ENCODE measurements around the gene GART.

The GART gene

GRCh38 chr21:33561373-33561772, 19.5 kb upstream of the GART start:
- Mint-ChIP-seq H3K4me1 (peaks cover 36% of the 10 kb centered on the region), H3K9me3 (no peaks in the 10 kb centered on the region), H3K4me3 (no peak overlapping the region), H3K36me3 (peaks cover 99% of the 10 kb centered on the region), H3K27ac (peak overlapping the region; percentile 35)
- ATAC-seq (no peak), DNase-seq (ENCODE audit: low spot score in 2 of 2) (no peak)

GRCh38 chr21:33560965-33561364, 19.0 kb upstream of the GART start:
- H3K4me1 Mint-ChIP-seq = peaks cover 40% of the 10 kb centered on the region
- H3K27ac Mint-ChIP-seq = peak overlapping the region; percentile 35
- no peaks in the 10 kb centered on the region for H3K9me3 Mint-ChIP-seq
- no peak overlapping the region for H3K4me3 Mint-ChIP-seq
- DNase-seq (ENCODE audit: low spot score in 2 of 2) (no peak), ATAC-seq (no peak)
- peaks cover 99% of the 10 kb centered on the region for H3K36me3 Mint-ChIP-seq

GRCh38 chr21:33559813-33560212, 17.9 kb upstream of the GART start:
- Mint-ChIP-seq H3K36me3 (peaks cover 100% of the 10 kb centered on the region), H3K27ac (no peak overlapping the region), H3K4me1 (peaks cover 46% of the 10 kb centered on the region), H3K9me3 (no peaks in the 10 kb centered on the region), H3K4me3 (no peak overlapping the region)
- ATAC-seq (no peak), DNase-seq (ENCODE audit: low spot score in 2 of 2) (no peak)

GRCh38 chr21:33558777-33559421, 17.0 kb upstream of the GART start:
- Mint-ChIP-seq H3K4me1 (peaks cover 55% of the 10 kb centered on the region), H3K4me3 (no peak overlapping the region), H3K36me3 (peaks cover 100% of the 10 kb centered on the region), H3K27ac (no peak overlapping the region), H3K9me3 (no peaks in the 10 kb centered on the region)
- ATAC-seq (no peak), DNase-seq (ENCODE audit: low spot score in 2 of 2) (no peak)

- Mint-ChIP-seq H3K36me3 (peaks cover 100% of the 10 kb centered on the region), H3K9me3 (no peaks in the 10 kb centered on the region), H3K4me3 (no peak overlapping the region), H3K4me1 (peaks cover 57% of the 10 kb centered on the region), H3K27ac (no peak overlapping the region)
- DNase-seq (ENCODE audit: low spot score in 2 of 2) (no peak), ATAC-seq (no peak)
These were observed 15.5 kb upstream of the GART start for GRCh38 chr21:33557447-33557846.

GRCh38 chr21:33554982-33555344, 13.0 kb upstream of the GART start:
- Mint-ChIP-seq H3K27ac (peak overlapping the region; percentile 32), H3K4me1 (peaks cover 44% of the 10 kb centered on the region), H3K4me3 (no peak overlapping the region), H3K9me3 (no peaks in the 10 kb centered on the region), H3K36me3 (peaks cover 99% of the 10 kb centered on the region)
- no peak for ATAC-seq
- DNase-seq (ENCODE audit: low spot score in 2 of 2) = no peak

GRCh38 chr21:33554236-33554981, 12.5 kb upstream of the GART start:
- DNase-seq (ENCODE audit: low spot score in 2 of 2) = no peak
- Mint-ChIP-seq H3K36me3 (peaks cover 99% of the 10 kb centered on the region), H3K4me1 (peaks cover 47% of the 10 kb centered on the region), H3K27ac (peak overlapping the region; percentile 32), H3K4me3 (peak overlapping the region; percentile 6), H3K9me3 (no peaks in the 10 kb centered on the region)
- ATAC-seq = no peak

- no peak for DNase-seq (ENCODE audit: low spot score in 2 of 2)
- peaks cover 50% of the 10 kb centered on the region for H3K4me1 Mint-ChIP-seq
- H3K27ac Mint-ChIP-seq = peak overlapping the region; percentile 68
- no peaks in the 10 kb centered on the region for H3K9me3 Mint-ChIP-seq
- ATAC-seq = peak; percentile 6
- no peak overlapping the region for H3K4me3 Mint-ChIP-seq
- peaks cover 99% of the 10 kb centered on the region for H3K36me3 Mint-ChIP-seq
These were observed 11.2 kb upstream of the GART start for GRCh38 chr21:33552999-33553598.

GRCh38 chr21:33552093-33552998, 10.4 kb upstream of the GART start:
- Mint-ChIP-seq H3K27ac (peak overlapping the region; percentile 68), H3K36me3 (peaks cover 99% of the 10 kb centered on the region), H3K9me3 (no peaks in the 10 kb centered on the region), H3K4me3 (no peak overlapping the region), H3K4me1 (peaks cover 50% of the 10 kb centered on the region)
- ATAC-seq = peak; percentile 43
- no peak for DNase-seq (ENCODE audit: low spot score in 2 of 2)

GRCh38 chr21:33551664-33552063, 9.7 kb upstream of the GART start:
- ATAC-seq = no peak
- Mint-ChIP-seq H3K27ac (no peak overlapping the region), H3K4me1 (peaks cover 45% of the 10 kb centered on the region), H3K36me3 (peaks cover 99% of the 10 kb centered on the region), H3K9me3 (no peaks in the 10 kb centered on the region), H3K4me3 (no peak overlapping the region)
- no peak for DNase-seq (ENCODE audit: low spot score in 2 of 2)

GRCh38 chr21:33550772-33551660, 9.1 kb upstream of the GART start:
- no peak overlapping the region for H3K4me3 Mint-ChIP-seq
- peak; percentile 42 for ATAC-seq
- H3K27ac Mint-ChIP-seq = no peak overlapping the region
- peaks cover 41% of the 10 kb centered on the region for H3K4me1 Mint-ChIP-seq
- no peak for DNase-seq (ENCODE audit: low spot score in 2 of 2)
- peaks cover 99% of the 10 kb centered on the region for H3K36me3 Mint-ChIP-seq
- H3K9me3 Mint-ChIP-seq = no peaks in the 10 kb centered on the region

GRCh38 chr21:33549848-33550771, 8.2 kb upstream of the GART start:
- Mint-ChIP-seq H3K27ac (no peak overlapping the region), H3K9me3 (no peaks in the 10 kb centered on the region), H3K36me3 (peaks cover 97% of the 10 kb centered on the region), H3K4me3 (no peak overlapping the region), H3K4me1 (peaks cover 37% of the 10 kb centered on the region)
- DNase-seq (ENCODE audit: low spot score in 2 of 2) (no peak), ATAC-seq (no peak)

- Mint-ChIP-seq H3K4me1 (peaks cover 33% of the 10 kb centered on the region), H3K4me3 (peak overlapping the region; percentile 90), H3K9me3 (no peaks in the 10 kb centered on the region), H3K27ac (peak overlapping the region; percentile 8), H3K36me3 (peaks cover 83% of the 10 kb centered on the region)
- ATAC-seq (no peak), DNase-seq (ENCODE audit: low spot score in 2 of 2) (no peak)
These were observed 4.2 kb upstream of the GART start for GRCh38 chr21:33546086-33546485.

All from stimulated activated effector memory CD8-positive, alpha-beta T cell treated with anti-CD3 and anti-CD28 coated beads, Interleukin-12 subunit alpha, Interleukin-12 subunit beta, amount 100 ng/mL, for 72 hours (primary cell).